Measurements from ENCODE around the gene PARD3.
"Not testable (repeated sequence)": the region's sequence is repeated elsewhere in the genome, so short reads cannot be mapped to it uniquely, and the experiment has no call there.

PARD3 gene

GRCh38 chr10:34762603-34763299 lies 52.3 kb downstream of the PARD3 start:
- DNase-seq, result no peak

- no peak for DNase-seq
Observed at GRCh38 chr10:34762156-34762555, 52.9 kb downstream of the PARD3 start.

DNA sequence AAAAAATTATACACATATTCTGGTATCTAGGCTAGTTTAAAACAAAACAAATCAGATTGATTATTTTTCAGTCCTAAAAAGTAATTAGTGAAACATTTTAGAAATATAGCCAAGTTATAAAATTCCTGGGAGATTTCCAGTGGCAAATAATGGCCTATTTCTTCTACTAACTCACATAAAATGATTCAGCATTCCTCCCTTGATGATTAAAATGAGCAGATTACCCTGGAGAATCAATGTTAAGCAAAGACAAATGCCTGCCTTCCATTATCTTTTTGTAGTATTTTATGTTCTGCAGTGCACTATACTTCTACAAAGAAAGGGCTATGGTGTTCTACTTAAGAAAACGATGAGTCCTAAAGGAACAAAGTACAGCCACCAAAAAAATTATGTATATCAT lies 53.6 kb downstream of the PARD3 start:
- DNase-seq, result no peak

DNA sequence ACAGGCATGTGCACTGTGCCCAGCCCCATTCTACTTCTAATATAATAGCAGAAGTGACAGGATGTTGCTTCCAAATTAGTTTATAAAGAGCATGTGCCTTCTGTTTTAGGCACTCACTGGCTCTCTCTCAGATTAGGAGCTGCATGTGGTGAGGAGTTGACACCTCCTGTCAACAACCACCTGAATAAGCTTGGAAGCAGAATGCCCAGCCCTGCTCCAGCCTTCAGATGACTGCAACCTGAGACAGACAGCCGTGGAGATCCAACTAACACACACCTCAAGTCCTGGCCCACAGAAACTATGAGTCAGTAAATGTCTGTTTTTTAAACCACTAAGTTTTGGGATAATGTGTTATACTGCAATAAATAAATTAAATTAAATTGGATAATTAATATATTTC lies 54.5 kb downstream of the PARD3 start:
- DNase-seq, result no peak

DNA sequence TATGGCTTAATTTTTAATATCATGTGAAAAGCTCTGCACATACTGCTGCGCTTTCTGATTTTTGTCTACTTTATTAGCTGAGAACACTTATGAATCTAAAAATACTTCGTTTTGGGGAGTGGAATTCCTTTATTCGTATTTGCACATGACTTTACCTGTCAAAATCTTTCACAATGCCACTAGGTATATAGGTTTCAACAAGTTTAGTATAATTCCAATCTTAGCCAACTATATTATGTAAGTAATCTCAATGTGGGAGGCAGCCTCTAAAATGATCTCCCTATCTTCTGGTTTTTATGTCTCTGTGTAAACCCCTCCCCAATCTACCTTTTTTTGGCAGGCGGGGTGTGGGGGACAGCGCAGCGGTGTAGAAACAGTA lies 55.3 kb downstream of the PARD3 start:
- DNase-seq, result no peak

DNA sequence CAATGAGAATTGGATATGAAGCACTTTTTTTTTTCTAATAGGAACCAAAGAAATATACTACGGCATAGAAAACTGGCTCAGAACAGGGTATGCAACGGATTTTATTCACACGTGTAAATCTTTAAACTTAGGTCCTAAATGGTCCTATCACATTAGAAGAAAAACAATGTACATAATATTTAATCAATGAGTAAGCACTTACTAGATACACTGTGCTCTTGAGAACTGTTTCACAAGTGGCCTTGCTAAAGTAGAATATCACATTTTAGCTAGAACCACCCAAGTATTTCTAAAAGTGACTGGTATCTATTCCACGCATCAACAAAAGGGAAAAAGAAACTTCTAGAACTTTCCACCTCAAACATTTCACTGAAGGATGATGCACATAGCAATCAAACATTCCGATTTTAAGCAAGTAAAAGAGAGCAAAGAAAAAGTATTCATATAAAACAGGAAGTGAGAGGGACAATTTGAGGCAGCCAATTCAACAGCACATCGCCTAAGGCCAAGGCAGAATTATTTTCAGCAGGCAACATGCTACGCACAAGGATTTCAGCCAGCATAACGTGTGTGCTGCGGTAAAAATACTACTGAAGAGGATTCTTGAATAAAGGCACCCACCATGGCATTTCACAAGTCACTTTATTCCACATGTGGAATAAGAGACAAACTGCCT lies 55.8 kb downstream of the PARD3 start:
- DNase-seq, result peak; percentile 3

GRCh38 chr10:34758447-34758996 lies 56.6 kb downstream of the PARD3 start:
- DNase-seq, result peak; percentile 55

DNA sequence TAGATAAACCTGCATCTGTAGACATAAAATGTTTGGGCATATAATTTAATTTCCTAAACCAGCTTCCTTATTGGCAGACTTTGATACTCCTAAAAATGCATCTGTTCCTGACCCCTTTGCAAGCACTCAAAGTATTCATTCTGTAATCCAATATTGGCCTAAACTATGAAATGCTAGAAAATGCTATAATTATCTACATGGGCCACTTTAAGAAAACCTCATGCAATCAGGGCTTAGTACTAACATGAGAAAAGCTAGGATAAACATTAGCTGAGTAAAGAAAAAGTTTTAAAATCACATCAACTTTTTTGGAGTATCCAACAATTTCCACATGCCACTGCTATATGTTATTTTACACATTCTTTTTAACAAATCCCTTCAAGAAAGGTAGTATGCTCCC lies 57.2 kb downstream of the PARD3 start:
- no peak for DNase-seq

DNA sequence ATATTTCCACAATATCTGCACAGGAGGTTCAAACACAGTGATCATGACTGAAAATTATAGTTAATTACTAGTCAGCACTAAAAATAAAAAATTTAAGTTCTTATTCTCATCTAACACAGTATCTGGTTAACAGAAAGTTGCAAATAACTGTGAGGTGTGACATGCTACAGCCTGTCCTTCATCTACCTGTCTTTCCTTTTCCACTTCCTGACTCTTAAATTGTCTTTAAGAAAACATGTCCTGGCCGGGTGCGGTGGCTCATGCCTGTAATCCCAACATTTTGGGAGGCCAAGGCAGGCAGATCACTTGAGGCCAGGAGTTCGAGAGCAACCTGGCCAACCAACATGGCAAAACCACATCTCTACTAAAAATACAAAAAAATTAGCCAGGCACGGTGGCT lies 57.9 kb downstream of the PARD3 start:
- not testable (repeated sequence) for DNase-seq

DNA sequence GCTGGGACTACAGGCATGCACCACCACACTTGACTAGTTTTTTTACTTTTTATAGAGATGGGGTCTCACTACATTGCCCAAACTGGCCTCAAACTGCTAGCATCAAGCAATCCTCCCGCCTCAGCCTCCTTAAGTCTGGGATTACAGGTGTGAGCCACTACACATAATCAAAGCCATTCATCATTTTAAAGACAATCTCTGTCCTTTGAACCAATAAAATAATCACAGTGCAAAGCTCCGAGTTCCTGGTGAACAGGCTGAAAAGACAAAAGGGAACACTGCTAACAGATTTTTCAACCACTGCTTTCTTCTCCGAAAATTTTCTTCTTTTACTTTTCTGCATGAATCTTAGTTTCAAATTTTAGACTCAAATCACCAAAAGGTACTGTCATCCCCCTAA lies 58.5 kb downstream of the PARD3 start:
- DNase-seq, result no peak

- no peak for DNase-seq
Observed at GRCh38 chr10:34753014-34753757, 61.9 kb downstream of the PARD3 start.

DNA sequence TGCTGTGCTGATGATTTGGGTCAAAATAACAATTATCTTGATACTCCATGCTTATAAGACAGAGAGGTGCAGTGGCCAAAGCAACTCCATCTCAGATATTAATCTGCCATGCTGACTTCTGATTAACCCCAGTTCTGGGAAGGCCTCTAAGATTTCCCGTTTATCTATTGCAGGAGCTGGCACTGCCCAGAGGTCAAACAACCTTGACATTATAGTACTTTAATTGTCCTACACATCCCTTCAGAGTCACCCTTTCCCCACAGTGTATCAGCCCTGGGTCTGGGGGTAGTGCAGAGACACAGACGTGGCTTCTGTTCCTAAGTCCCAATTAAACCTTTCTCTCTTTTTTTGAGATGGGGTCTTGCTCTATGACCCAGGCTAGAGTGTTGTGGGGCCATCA lies 63.8 kb downstream of the PARD3 start:
- no peak for DNase-seq

- not testable (repeated sequence) for DNase-seq
Observed at GRCh38 chr10:34750795-34751194, 64.3 kb downstream of the PARD3 start.

- no peak for DNase-seq
Observed at GRCh38 chr10:34748767-34749166, 66.3 kb downstream of the PARD3 start.

- no peak for DNase-seq
Observed at GRCh38 chr10:34748357-34748756, 66.7 kb downstream of the PARD3 start.

- DNase-seq, result no peak
Observed at GRCh38 chr10:34746094-34746493, 69.0 kb downstream of the PARD3 start.

GRCh38 chr10:34745244-34745643 lies 69.9 kb downstream of the PARD3 start:
- no peak for DNase-seq

GRCh38 chr10:34744590-34744989 lies 70.5 kb downstream of the PARD3 start:
- no peak for DNase-seq

DNA sequence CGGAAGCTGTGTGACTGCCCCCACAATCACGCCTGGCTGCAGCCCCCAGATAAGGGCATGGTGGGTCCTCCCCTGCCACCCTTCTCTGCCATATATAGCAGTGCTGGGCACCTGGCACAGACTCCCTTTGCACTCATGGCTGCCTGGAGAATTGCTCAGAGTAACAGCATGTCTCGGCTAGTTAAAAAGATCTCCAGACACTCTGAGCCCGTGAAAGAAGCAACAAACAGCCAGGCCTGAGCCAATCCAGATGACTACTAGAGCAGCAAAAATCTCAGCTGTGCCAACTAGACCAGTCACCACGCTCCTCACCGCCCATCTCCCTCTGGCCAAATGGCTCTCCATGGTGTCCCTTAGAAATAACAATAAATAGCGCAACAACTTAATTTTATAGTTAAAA lies 71.3 kb downstream of the PARD3 start:
- no peak for DNase-seq

- no peak for DNase-seq
Observed at GRCh38 chr10:34742456-34742855, 72.6 kb downstream of the PARD3 start.

- DNase-seq, result not testable (repeated sequence)
Observed at GRCh38 chr10:34741087-34741486, 74.0 kb downstream of the PARD3 start.

DNA sequence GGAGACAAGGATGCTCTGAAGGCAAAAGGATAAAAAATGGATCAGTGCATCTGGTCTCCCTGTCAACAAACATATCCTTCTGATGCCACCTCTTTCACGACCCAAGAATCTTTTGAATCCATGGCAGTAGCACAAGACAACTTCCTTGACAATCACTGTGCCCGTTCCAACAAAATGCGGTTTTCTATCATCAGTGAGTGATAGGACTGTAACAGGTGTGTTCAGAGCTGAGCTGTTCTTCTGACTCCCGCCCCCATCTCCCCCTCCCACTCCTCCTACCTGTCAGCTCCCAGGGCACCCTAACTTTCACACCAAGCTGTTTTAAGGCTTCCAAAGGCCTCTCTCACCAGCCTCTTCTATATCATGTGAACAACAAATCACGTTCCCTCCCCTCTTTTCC lies 74.8 kb downstream of the PARD3 start:
- no peak for DNase-seq

GRCh38 chr10:34739915-34740314 lies 75.2 kb downstream of the PARD3 start:
- no peak for DNase-seq

- DNase-seq, result no peak
Observed at GRCh38 chr10:34737772-34738169, 77.3 kb downstream of the PARD3 start.

Measured in suppressor macrophage treated with lipopolysaccharide for 4 hours (primary cell).